HL-60 (cell line): ENCODE results near the gene GDF11.

Source experiments
- GABPA ChIP-seq: IDR thresholded peaks from 2 replicates; pipeline ENCODE4 v1.6.1; 2012; ENCODE audit warnings: low read depth
- POLR2AphosphoS5 ChIP-seq: IDR thresholded peaks from 2 replicates; pipeline ENCODE4 v1.6.1; 2012; ENCODE audit warnings: low read depth
- TF ChIP-seq, protein P1 (sequence below): IDR thresholded peaks from one replicate; pipeline ENCODE4 v1.5.1; 2011; ENCODE audit warnings: low read length, control low read depth, inconsistent platforms; ENCODE audit not compliant: insufficient read depth
- TF ChIP-seq, protein P2 (sequence below): IDR thresholded peaks from 2 replicates; pipeline ENCODE4 v1.6.1; 2012; ENCODE audit warnings: low read depth; ENCODE audit not compliant: insufficient replicate concordance

- TF ChIP-seq, protein P1, sequence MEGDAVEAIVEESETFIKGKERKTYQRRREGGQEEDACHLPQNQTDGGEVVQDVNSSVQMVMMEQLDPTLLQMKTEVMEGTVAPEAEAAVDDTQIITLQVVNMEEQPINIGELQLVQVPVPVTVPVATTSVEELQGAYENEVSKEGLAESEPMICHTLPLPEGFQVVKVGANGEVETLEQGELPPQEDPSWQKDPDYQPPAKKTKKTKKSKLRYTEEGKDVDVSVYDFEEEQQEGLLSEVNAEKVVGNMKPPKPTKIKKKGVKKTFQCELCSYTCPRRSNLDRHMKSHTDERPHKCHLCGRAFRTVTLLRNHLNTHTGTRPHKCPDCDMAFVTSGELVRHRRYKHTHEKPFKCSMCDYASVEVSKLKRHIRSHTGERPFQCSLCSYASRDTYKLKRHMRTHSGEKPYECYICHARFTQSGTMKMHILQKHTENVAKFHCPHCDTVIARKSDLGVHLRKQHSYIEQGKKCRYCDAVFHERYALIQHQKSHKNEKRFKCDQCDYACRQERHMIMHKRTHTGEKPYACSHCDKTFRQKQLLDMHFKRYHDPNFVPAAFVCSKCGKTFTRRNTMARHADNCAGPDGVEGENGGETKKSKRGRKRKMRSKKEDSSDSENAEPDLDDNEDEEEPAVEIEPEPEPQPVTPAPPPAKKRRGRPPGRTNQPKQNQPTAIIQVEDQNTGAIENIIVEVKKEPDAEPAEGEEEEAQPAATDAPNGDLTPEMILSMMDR: no peak
- TF ChIP-seq, protein P2, sequence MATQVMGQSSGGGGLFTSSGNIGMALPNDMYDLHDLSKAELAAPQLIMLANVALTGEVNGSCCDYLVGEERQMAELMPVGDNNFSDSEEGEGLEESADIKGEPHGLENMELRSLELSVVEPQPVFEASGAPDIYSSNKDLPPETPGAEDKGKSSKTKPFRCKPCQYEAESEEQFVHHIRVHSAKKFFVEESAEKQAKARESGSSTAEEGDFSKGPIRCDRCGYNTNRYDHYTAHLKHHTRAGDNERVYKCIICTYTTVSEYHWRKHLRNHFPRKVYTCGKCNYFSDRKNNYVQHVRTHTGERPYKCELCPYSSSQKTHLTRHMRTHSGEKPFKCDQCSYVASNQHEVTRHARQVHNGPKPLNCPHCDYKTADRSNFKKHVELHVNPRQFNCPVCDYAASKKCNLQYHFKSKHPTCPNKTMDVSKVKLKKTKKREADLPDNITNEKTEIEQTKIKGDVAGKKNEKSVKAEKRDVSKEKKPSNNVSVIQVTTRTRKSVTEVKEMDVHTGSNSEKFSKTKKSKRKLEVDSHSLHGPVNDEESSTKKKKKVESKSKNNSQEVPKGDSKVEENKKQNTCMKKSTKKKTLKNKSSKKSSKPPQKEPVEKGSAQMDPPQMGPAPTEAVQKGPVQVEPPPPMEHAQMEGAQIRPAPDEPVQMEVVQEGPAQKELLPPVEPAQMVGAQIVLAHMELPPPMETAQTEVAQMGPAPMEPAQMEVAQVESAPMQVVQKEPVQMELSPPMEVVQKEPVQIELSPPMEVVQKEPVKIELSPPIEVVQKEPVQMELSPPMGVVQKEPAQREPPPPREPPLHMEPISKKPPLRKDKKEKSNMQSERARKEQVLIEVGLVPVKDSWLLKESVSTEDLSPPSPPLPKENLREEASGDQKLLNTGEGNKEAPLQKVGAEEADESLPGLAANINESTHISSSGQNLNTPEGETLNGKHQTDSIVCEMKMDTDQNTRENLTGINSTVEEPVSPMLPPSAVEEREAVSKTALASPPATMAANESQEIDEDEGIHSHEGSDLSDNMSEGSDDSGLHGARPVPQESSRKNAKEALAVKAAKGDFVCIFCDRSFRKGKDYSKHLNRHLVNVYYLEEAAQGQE: no peak
- no peak for TF ChIP-seq POLR2AphosphoS5
- TF ChIP-seq GABPA: no peak
These were observed 26.4 kb upstream of the GDF11 start for GRCh38 chr12:55716582-55716957.
